Activated CD4-positive, alpha-beta T cell treated with anti-CD3 and anti-CD28 coated beads, Interleukin-2, amount 10 ng/mL, durations not matched to agents 24 days and 14 days (primary cell): ENCODE data around the gene PGLYRP4. TPM values are rescaled to one million over a fixed set of nuclear protein-coding genes. Genes with fewer than 3 reads are reported as not detected.

ENCODE experiments used
- DNase-seq: peaks from one replicate; pipeline ENCODE4 v3.0.0; 2022
- H3K27ac Mint-ChIP-seq: one replicate; pipeline ENCODE4 v1.8.0; 2022; ENCODE audit warnings: mild to moderate bottlenecking, mixed read lengths
- H3K27me3 Mint-ChIP-seq: one replicate; pipeline ENCODE4 v1.8.0; 2022; ENCODE audit warnings: mixed read lengths
- H3K36me3 Mint-ChIP-seq: one replicate; pipeline ENCODE4 v1.8.0; 2022; ENCODE audit warnings: low read depth, mild to moderate bottlenecking, mixed read lengths
- H3K4me1 Mint-ChIP-seq: one replicate; pipeline ENCODE4 v1.8.0; 2021; ENCODE audit warnings: mixed read lengths
- H3K4me3 Mint-ChIP-seq: one replicate; pipeline ENCODE4 v1.8.0; 2022; ENCODE audit warnings: mild to moderate bottlenecking, moderate library complexity, mixed read lengths
- H3K9me3 Mint-ChIP-seq: one replicate; pipeline ENCODE4 v1.8.0; 2021; ENCODE audit warnings: mixed read lengths
- intact Hi-C: fragments of 100-400 bp; cut with micrococcal nuclease; formaldehyde crosslinking; loops from one replicate; pipeline ENCODE4 v1.15.1; 2023
- total RNA-seq: library from RNA; stranded (reverse); gene quantifications from 2 replicates; pipeline ENCODE4 v1.2.3, GENCODE V29; 2022

PGLYRP4 gene
- total RNA-seq, 1 donor from 2014 or later = not detected

DNA sequence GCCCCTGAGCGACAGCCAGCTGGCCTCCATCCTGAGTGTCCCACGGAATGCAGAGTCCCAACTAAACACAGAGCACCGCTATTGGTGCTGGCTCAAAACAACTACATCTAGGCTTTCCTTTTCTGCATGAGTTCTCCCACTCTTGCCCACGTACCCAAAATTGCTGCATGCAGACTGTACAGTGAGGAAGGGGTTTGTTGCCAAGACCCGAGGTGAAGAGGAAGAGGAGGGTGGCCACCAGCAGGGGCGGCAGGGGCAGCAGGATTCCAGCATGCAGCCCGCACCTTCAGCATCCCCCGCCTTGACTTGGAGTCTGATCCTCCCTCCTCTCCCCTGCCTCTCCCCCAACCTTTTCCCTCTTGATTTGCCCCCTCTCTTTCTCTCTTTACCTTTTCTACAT is 17.1 kb upstream of the PGLYRP4 start:
- Mint-ChIP-seq H3K36me3 (no peaks in the 10 kb centered on the region), H3K4me3 (no peak overlapping the region), H3K9me3 (no peaks in the 10 kb centered on the region), H3K27ac (no peak overlapping the region), H3K27me3 (peaks cover 15% of the 10 kb centered on the region), H3K4me1 (no peaks in the 10 kb centered on the region)
- intact Hi-C loops = no loop called here
- DNase-seq = no peak

GRCh38 chr1:153364766-153365666 is 16.4 kb upstream of the PGLYRP4 start:
- no peaks in the 10 kb centered on the region for H3K9me3 Mint-ChIP-seq
- H3K36me3 Mint-ChIP-seq = no peaks in the 10 kb centered on the region
- H3K27me3 Mint-ChIP-seq = peaks cover 15% of the 10 kb centered on the region
- no peak overlapping the region for H3K27ac Mint-ChIP-seq
- intact Hi-C loops = no loop called here
- no peak overlapping the region for H3K4me3 Mint-ChIP-seq
- H3K4me1 Mint-ChIP-seq = no peaks in the 10 kb centered on the region
- DNase-seq = no peak

- Mint-ChIP-seq H3K4me3 (no peak overlapping the region), H3K27ac (no peak overlapping the region), H3K4me1 (no peaks in the 10 kb centered on the region), H3K27me3 (peaks cover 12% of the 10 kb centered on the region), H3K9me3 (no peaks in the 10 kb centered on the region), H3K36me3 (no peaks in the 10 kb centered on the region)
- intact Hi-C loops = no loop called here
- DNase-seq = no peak
These were observed 15.5 kb upstream of the PGLYRP4 start for GRCh38 chr1:153364156-153364555.

DNA sequence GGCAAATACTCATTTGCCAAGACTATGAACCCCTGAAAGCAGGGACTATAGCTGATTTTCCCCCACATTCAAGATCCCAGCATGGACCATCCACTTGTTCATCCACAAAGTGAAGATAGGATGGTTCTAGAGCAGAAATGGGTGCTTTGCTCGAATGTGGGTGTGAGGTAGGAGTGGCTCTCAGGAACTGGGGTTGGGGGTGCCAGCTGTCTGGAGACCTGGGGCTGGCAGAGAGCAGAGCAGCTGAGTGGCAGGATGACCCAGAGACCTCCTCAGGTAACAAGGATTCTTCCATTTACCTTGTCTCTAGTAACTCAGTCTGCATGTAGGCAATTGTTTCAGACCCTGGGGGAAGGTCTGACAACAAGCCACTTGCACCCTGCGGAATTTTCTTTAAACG is 15.0 kb upstream of the PGLYRP4 start:
- no peak overlapping the region for H3K27ac Mint-ChIP-seq
- intact Hi-C loops = no loop called here

GRCh38 chr1:153362187-153362775 is 13.6 kb upstream of the PGLYRP4 start:
- H3K4me1 Mint-ChIP-seq = peaks cover 4% of the 10 kb centered on the region
- no peak overlapping the region for H3K27ac Mint-ChIP-seq
- intact Hi-C loops = no loop called here
- no peaks in the 10 kb centered on the region for H3K9me3 Mint-ChIP-seq
- no peak overlapping the region for H3K4me3 Mint-ChIP-seq
- no peaks in the 10 kb centered on the region for H3K36me3 Mint-ChIP-seq
- no peak for DNase-seq
- peaks cover 11% of the 10 kb centered on the region for H3K27me3 Mint-ChIP-seq

More for the DNA sequence above, 15.0 kb upstream of the PGLYRP4 start:
- Mint-ChIP-seq H3K36me3 (no peaks in the 10 kb centered on the region), H3K27me3 (peaks cover 12% of the 10 kb centered on the region), H3K4me1 (no peaks in the 10 kb centered on the region), H3K4me3 (no peak overlapping the region), H3K9me3 (no peaks in the 10 kb centered on the region)
- no peak for DNase-seq

DNA sequence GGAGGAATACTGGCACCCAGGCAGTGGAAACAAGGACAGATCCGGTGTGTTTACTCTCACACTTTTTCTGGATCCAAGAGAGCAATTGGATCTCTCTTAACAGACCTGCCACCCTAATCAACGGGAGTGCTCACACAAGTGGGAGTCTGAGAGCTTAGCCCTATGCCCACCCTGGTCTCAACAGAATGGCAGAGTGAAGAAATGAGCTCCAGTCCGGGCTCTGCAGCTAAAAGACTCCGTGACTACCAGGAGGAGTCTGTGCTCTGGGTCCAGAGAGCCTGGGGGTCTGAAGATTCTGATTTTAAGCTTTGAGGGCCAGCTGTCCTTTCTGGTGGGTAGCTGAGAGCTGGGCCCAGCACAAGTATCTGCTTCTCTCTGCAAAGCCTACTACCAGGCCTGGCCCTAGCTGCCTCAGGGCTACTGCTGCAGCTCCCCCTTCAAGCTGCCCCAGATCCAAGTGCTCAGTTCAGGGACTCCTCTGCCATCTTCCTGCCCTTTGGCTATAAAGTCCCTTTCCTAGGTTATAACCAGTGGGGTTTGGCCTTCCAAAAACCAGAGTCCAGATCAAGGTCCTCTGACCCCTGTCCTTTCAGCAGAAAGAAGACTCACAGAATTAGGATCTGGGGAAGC is 13.0 kb upstream of the PGLYRP4 start:
- H3K27me3 Mint-ChIP-seq = peaks cover 11% of the 10 kb centered on the region
- intact Hi-C loops = no loop called here
- H3K27ac Mint-ChIP-seq = no peak overlapping the region
- H3K4me3 Mint-ChIP-seq = no peak overlapping the region
- no peaks in the 10 kb centered on the region for H3K9me3 Mint-ChIP-seq
- no peaks in the 10 kb centered on the region for H3K36me3 Mint-ChIP-seq
- DNase-seq = no peak
- H3K4me1 Mint-ChIP-seq = peaks cover 7% of the 10 kb centered on the region

DNA sequence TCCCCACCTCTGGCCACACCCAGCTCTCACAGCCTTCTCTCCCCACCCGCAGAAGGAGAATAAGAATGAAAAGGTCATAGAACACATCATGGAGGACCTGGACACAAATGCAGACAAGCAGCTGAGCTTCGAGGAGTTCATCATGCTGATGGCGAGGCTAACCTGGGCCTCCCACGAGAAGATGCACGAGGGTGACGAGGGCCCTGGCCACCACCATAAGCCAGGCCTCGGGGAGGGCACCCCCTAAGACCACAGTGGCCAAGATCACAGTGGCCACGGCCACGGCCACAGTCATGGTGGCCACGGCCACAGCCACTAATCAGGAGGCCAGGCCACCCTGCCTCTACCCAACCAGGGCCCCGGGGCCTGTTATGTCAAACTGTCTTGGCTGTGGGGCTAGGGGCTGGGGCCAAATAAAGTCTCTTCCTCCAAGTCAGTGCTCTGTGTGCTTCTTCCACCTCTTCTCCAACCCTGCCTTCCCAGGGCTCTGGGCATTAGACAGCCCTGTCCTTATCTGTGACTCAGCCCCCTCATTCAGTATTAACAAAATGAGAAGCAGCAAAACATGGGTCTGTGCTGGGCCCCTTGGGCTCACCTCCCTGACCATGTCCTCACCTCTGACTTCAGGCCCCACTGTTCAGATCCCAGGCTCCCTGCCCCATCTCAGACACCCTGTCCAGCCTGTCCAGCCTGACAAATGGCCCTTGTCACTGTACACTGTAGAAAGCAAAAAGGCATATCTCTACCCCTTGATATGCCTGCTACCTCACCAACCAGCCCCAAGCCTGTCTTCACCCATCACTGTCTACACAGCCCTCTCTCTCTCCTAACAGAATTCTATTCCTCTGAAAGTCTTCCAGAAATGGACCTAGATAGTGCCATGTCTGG is 12.2 kb upstream of the PGLYRP4 start:
- Mint-ChIP-seq H3K4me1 (peaks cover 7% of the 10 kb centered on the region), H3K4me3 (no peak overlapping the region), H3K36me3 (no peaks in the 10 kb centered on the region), H3K9me3 (no peaks in the 10 kb centered on the region), H3K27ac (no peak overlapping the region), H3K27me3 (peaks cover 9% of the 10 kb centered on the region)
- intact Hi-C loops = no loop called here
- no peak for DNase-seq

GRCh38 chr1:153360190-153360589 is 11.5 kb upstream of the PGLYRP4 start:
- intact Hi-C loops = no loop called here
- H3K27ac Mint-ChIP-seq = no peak overlapping the region
- no peak for DNase-seq
- H3K4me1 Mint-ChIP-seq = peaks cover 7% of the 10 kb centered on the region
- no peak overlapping the region for H3K4me3 Mint-ChIP-seq
- no peaks in the 10 kb centered on the region for H3K36me3 Mint-ChIP-seq
- no peaks in the 10 kb centered on the region for H3K9me3 Mint-ChIP-seq
- H3K27me3 Mint-ChIP-seq = peaks cover 9% of the 10 kb centered on the region

GRCh38 chr1:153359241-153359640 is 10.6 kb upstream of the PGLYRP4 start:
- peaks cover 7% of the 10 kb centered on the region for H3K4me1 Mint-ChIP-seq
- H3K4me3 Mint-ChIP-seq = no peak overlapping the region
- intact Hi-C loops = no loop called here
- no peak for DNase-seq
- H3K9me3 Mint-ChIP-seq = no peaks in the 10 kb centered on the region
- no peaks in the 10 kb centered on the region for H3K36me3 Mint-ChIP-seq
- peaks cover 6% of the 10 kb centered on the region for H3K27me3 Mint-ChIP-seq
- H3K27ac Mint-ChIP-seq = no peak overlapping the region

DNA sequence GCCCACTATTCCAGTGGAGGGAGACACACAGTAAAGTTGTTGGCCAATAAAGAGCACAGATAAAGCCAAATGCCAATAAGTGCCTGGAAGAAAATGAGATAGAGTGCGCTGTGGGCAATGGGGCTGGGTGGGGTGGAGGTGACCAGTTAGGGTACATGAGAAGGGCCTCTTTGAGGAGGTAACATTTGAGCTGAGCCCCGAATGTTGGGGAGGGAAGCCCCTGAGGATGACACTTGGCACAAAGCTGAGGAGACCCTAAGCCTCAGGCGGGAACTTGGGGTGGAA is 10.0 kb upstream of the PGLYRP4 start:
- H3K4me3 Mint-ChIP-seq = no peak overlapping the region
- H3K36me3 Mint-ChIP-seq = no peaks in the 10 kb centered on the region
- no peak for DNase-seq
- peaks cover 6% of the 10 kb centered on the region for H3K27me3 Mint-ChIP-seq
- peaks cover 7% of the 10 kb centered on the region for H3K4me1 Mint-ChIP-seq
- H3K27ac Mint-ChIP-seq = no peak overlapping the region
- intact Hi-C loops = no loop called here
- no peaks in the 10 kb centered on the region for H3K9me3 Mint-ChIP-seq

DNA sequence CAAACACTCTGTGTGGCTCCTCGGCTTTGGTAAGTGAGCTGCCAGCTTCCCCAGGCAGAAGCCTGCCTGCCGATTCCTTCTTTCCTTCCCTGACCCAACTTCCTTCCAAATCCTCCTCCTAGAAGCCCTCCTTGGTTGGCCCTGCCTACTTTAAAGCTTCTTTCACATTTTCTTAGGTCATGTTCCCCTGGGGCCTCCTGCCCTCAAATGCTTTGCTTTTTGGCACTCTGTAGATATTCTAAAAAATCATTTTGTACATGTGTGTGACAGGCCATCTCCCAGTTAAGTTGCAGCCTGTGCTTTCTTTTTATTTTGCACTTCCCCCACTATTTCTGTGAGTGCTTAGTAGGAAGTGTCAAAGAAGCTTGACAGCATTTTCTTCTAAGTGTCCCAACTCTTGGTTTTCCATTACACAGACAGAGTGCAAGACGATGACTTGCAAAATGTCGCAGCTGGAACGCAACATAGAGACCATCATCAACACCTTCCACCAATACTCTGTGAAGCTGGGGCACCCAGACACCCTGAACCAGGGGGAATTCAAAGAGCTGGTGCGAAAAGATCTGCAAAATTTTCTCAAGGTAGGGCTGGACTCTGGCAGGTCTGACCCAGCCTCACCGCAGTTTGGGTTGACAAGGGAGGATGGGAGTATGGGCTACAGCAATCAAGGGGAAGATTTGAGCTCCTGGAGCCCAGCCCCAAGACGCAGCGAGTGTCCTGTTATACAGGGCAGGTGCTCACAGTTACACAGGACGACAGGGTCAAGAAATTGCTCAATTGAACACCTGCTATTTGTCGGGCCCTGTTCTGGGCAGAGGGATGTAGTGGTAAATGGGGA is 9.4 kb upstream of the PGLYRP4 start, which contains the start of gene S100A9:
Gene S100A9, plus strand, starts transcription at position 2 of the 838 bp plus-strand sequence. Its CDS starts 430 bp downstream, at position 432.
- peaks cover 1% of the 10 kb centered on the region for H3K27me3 Mint-ChIP-seq
- H3K27ac Mint-ChIP-seq = no peak within 1 kb of the TSS
- intact Hi-C loops = no loop called here
- no peak for DNase-seq
- H3K4me1 Mint-ChIP-seq = peaks cover 7% of the 10 kb centered on the region
- H3K4me3 Mint-ChIP-seq = no peak within 1 kb of the TSS
- H3K9me3 Mint-ChIP-seq = no peaks in the 10 kb centered on the region
- no peaks in the 10 kb centered on the region for H3K36me3 Mint-ChIP-seq

- Mint-ChIP-seq H3K27ac (no peak overlapping the region), H3K4me1 (peaks cover 7% of the 10 kb centered on the region), H3K9me3 (no peaks in the 10 kb centered on the region), H3K27me3 (no peaks in the 10 kb centered on the region), H3K36me3 (no peaks in the 10 kb centered on the region), H3K4me3 (no peak overlapping the region)
- peak; percentile 60 for DNase-seq
- intact Hi-C loops = no loop called here
These were observed 8.6 kb upstream of the PGLYRP4 start for GRCh38 chr1:153357076-153357852.
